GM18858 (cell line): ENCODE data around the gene IKZF1.

Source experiments
- ATAC-seq: cut with Tn5 transposase; IDR thresholded peaks from one replicate; pipeline ENCODE4 v1.9.1; 2021; ENCODE audit not compliant: unreplicated experiment

IKZF1 gene

DNA sequence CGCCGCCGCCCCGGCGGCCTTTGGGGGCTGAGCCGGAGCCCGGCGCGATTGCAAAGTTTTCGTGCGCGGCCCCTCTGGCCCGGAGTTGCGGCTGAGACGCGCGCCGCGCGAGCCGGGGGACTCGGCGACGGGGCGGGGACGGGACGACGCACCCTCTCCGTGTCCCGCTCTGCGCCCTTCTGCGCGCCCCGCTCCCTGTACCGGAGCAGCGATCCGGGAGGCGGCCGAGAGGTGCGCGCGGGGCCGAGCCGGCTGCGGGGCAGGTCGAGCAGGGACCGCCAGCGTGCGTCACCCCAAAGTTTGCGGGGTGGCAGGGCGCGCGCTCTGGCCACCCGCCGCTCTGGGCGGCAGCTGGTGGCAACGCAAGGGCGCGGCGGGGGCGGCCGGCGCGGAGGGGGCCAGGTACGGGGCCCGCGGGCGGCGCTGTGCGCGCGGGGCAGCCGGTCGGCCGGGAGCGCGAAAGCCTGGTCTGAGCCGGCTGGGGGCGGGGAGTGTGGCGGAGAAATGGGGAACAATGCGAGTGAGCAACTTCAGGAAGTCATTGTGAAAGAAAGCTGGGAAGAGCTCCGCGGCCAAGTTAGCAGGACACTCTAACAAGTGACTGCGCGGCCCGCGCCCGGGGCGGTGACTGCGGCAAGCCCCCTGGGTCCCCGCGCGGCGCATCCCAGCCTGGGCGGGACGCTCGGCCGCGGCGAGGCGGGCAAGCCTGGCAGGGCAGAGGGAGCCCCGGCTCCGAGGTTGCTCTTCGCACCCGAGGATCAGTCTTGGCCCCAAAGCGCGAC is at the start of gene IKZF1:
Gene IKZF1, plus strand, starts transcription at position 588 of the 782 bp plus-strand sequence. CDS start 14,346 bp downstream, outside the sequence.
- ATAC-seq = peak; percentile 23

DNA sequence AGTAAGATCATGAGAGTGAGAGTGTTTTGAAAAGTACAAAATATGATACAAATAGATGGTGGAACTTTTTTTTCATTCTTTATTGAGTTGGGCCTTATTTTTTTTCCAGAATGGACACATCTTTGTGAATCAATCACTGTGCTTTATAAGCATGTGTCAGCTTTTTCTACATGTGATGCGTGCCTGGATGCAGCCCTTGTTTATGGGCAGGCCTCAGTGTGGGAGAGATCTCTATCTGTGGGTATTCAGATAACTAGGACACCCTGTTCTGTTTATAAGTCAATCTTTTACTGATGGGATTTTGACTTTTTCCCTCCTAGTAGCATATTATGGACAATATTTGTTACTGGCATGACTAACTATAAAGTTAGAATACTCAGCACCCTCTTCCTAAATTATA is 42.9 kb upstream of the IKZF1 start:
- ATAC-seq = no peak

GRCh38 chr7:50262446-50262845 is 42.1 kb upstream of the IKZF1 start:
- ATAC-seq = no peak

DNA sequence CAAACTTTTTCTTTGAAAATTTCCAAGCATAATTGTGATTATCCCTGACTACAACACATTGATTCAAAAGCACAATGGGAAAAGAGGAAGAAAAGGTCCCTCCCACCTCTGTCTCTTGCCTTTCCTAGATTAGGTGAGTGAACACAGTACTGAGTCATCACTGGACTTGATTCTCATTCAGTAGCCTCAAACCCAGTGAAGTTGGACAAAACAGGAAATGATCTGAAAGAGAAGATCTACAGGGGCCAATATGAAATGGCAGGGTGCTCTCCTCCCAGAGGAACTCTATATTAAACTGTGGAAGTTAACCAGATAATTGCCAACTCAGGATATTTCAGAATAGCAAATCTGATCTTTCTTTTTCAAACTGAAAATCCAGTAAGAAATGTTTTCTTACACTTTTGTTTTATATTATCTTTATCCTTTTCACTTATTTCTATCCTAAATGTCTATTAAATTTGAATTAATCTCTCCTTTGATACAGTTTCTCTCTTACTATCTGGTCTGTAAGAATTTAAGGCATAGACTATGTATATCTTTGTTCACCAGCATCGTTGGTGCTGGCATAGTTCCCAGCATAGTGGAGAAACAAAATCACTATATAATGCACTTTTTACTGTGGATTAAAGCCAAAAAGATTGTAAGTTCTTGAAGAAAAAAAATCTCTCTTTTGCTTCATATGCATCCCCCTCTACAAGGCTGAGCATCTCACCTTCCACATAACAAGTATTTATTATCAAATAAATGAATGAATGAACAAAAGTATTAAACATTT is 41.4 kb upstream of the IKZF1 start:
- peak; percentile 68 for ATAC-seq

GRCh38 chr7:50264908-50265307 is 39.6 kb upstream of the IKZF1 start:
- peak; percentile 13 for ATAC-seq

GRCh38 chr7:50265968-50266634 is 38.4 kb upstream of the IKZF1 start:
- ATAC-seq = no peak

GRCh38 chr7:50266635-50267386 is 37.7 kb upstream of the IKZF1 start:
- peak; percentile 35 for ATAC-seq

DNA sequence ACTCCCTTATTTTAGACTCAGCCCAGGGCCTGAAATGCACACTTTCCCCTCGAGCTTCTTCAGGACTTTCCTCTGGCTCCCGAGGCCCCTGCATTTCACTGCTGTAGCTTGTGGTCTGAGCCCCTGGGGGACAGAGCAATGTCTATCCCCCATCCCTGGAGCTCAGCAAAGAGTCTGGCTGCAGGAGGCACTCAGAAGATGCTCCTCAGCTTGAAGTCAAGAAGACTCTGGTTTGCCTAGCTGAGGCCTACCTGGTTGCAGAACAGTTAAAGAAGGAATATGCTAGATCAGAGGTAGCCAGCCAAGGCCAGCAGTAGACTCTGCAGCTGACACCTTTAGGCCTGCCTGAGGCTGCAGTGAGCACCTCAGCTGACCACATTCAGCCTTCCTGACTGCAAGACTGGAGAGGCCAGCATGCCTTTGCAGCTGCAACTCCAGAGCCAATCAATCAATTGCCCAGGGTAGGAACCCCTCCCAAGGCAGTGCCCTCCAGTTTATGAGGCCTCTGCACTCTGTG is 36.9 kb upstream of the IKZF1 start:
- no peak for ATAC-seq

DNA sequence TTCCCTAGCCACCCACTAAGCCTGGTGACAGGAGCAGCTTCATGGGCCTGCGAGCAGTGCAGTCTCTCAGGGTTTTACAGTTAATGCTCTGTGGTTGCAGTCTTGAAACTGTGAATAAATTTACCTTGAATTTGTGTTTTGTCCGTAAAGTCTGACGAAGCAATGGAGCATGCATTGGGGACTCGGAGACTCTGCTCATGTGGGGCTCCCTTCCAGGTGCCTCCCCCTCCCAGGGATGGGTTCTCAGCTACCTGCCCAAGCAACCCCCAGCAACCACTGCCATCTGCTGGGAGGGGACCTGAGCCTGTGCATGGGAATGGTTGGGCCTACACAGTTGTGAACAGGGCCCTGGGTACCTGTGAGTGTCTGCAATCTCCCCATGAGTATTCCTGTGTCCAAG is 36.3 kb upstream of the IKZF1 start:
- peak; percentile 28 for ATAC-seq

GRCh38 chr7:50268990-50269389 is 35.5 kb upstream of the IKZF1 start:
- no peak for ATAC-seq

DNA sequence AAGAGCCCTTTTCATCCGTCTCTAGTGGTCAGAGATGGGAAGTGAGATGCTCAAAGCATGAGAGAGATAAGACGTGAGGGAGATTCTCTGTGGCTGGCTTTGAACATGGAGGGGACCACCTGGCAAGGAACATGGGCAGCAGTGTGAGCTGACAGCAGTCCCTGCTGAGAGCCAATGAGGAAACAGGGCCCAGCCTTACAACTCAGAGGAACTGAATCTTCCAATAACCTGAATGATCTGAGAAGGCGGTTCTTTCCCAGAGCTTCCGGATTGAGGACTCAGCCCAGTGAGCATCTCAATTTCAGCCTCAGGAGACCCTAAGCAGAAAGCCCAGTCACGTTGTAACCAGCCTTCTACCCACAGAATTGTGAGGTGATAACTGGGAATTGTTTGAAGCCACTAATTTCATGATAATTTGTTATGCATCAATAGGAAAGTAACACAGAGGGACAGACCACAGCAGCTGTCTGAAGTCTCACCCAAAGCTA is 33.9 kb upstream of the IKZF1 start:
- peak; percentile 21 for ATAC-seq

DNA sequence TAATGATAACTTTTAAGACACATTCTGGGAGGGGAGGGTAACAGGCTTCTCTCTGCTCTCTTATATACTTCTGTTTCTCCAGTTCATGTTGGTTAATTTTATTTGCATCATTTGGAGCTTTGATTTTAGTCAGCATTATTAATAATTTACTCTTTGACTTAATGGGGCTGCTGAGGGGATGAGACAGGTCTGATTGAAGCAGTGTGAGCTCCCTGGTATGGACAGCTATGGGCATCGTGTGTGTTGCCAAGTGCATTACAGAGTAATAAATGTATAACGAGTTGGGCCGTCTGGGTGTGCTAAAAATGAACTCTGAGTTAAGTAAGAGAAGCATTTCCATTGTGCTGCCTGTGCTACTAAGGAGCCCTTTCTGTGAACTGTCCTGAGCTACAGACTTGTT is 31.7 kb upstream of the IKZF1 start:
- ATAC-seq = no peak

GRCh38 chr7:50273301-50273700 is 31.2 kb upstream of the IKZF1 start:
- no peak for ATAC-seq

- peak; percentile 31 for ATAC-seq
Measured at GRCh38 chr7:50273870-50274269, 30.6 kb upstream of the IKZF1 start.

GRCh38 chr7:50274361-50274760 is 30.2 kb upstream of the IKZF1 start:
- ATAC-seq = no peak

- ATAC-seq = no peak
Measured at GRCh38 chr7:50275430-50275829, 29.1 kb upstream of the IKZF1 start.

- no peak for ATAC-seq
Measured at GRCh38 chr7:50276483-50276882, 28.0 kb upstream of the IKZF1 start.

DNA sequence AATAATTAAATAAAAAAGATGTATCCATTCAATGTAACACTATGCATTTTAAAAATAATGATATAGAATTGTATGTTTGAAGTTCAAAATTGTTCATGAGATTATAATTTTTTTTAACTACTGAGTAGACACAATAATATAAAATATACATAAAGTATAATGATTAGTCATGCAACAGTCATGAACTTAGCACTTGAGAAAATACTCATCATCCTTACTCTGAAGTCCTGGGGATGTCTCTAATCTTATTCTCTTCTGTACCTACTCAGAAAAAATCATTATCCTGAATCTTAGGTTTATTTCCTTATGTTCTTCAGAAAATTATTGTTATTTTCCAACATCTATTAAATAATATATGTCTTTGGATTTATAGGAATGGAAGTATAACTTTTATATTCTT is 26.4 kb upstream of the IKZF1 start:
- ATAC-seq = no peak

GRCh38 chr7:50281680-50282445 is 22.7 kb upstream of the IKZF1 start:
- ATAC-seq = peak; percentile 99
